Measurements from ENCODE around the gene BHLHE41. TPM values are rescaled to one million over a fixed set of nuclear protein-coding genes. Genes with fewer than 3 reads are reported as not detected.

The BHLHE41 gene
- total and polyA plus RNA-seq, 2 of the 4 experiments (the other 2 are of a cell fraction): 0.72 to 3.8 TPM

- no peaks in the 10 kb centered on the region for H4K20me1 ChIP-seq (ENCODE audit: insufficient read depth, low read length)
- no peak overlapping the region for H3K14ac ChIP-seq (replicated peaks; ENCODE audit: low read depth, low read length)
- H3K27me3 ChIP-seq (ENCODE audit: control insufficient read depth, insufficient read depth, low read length): peaks cover 27% of the 10 kb centered on the region
- 60% methylated on average over 1 of the region's 3 CpGs; no CpG with 5 or more reads in 1 of the 2 experiments for WGBS, 2 experiments (ENCODE audit: extremely low coverage in 2 of 2, insufficient read length in 1 of 2)
- H4K5ac ChIP-seq (ENCODE audit: low read depth, low read length): no peak overlapping the region
- no peak overlapping the region for H2BK120ac ChIP-seq (ENCODE audit: low read depth, low read length)
- POLR2A ChIA-PET (ENCODE audit: unreplicated experiment): interaction anchor here (0.6 kb wide), 1 partner anchor 485 kb away, joined by 5 read pairs; no protein-coding TSS in a partner anchor
- H3K27ac ChIP-seq (ENCODE audit: insufficient read depth, low read length): no peak overlapping the region
- no peaks in the 10 kb centered on the region; the same call in 1 of the 2 replicates for H3K9me3 ChIP-seq (ENCODE audit: control insufficient read depth, insufficient read depth, low read length)
- in situ Hi-C loops (cut with MboI; ENCODE audit: low sequenced_read_pairs) (no loop called here), intact Hi-C loops (cut with micrococcal nuclease) (no loop called here), dilution Hi-C loops (cut with HindIII; ENCODE audit: low sequenced_read_pairs, unreplicated experiment) (no loop called here)
- H3K79me1 ChIP-seq (ENCODE audit: low read depth in 1 of 2, low read length in 2 of 2): no peaks in the 10 kb centered on the region
- DNase-seq (no peak), ATAC-seq (ENCODE audit: low read depth) (no peak)
- no peak overlapping the region for H3K18ac ChIP-seq (ENCODE audit: low read depth, low read length)
- no peaks in the 10 kb centered on the region for H3K36me3 ChIP-seq (ENCODE audit: control insufficient read depth, insufficient read depth, low read length)
- no peak overlapping the region for H2BK20ac ChIP-seq (ENCODE audit: low read depth, low read length)
- H3K9ac ChIP-seq (ENCODE audit: low read depth, low read length): no peak overlapping the region
- no peak for TF ChIP-seq CHD1 (IDR thresholded peaks at IDR 0.05; ENCODE audit: low read depth, low read length)
- no peak for TF ChIP-seq FOS (IDR thresholded peaks at IDR 0.05; ENCODE audit: low read depth, low read length)
- no peak for TF ChIP-seq POLR2A (IDR thresholded peaks at IDR 0.05; ENCODE audit: low read depth, low read length)
- TF ChIP-seq BHLHE40 (IDR thresholded peaks at IDR 0.05; ENCODE audit: low read depth, low read length): no peak
- no peak for TF ChIP-seq MAFK (IDR thresholded peaks at IDR 0.05; ENCODE audit: low read depth, low read length)
- no peak for TF ChIP-seq MXI1 (IDR thresholded peaks at IDR 0.05; ENCODE audit: borderline replicate concordance, low read depth, low read length)
- no peak for TF ChIP-seq CEBPB (IDR thresholded peaks at IDR 0.05; ENCODE audit: low read depth, low read length)
- TF ChIP-seq RAD21 (IDR thresholded peaks at IDR 0.05; ENCODE audit: low read length): no peak
- TF ChIP-seq, protein P1, sequence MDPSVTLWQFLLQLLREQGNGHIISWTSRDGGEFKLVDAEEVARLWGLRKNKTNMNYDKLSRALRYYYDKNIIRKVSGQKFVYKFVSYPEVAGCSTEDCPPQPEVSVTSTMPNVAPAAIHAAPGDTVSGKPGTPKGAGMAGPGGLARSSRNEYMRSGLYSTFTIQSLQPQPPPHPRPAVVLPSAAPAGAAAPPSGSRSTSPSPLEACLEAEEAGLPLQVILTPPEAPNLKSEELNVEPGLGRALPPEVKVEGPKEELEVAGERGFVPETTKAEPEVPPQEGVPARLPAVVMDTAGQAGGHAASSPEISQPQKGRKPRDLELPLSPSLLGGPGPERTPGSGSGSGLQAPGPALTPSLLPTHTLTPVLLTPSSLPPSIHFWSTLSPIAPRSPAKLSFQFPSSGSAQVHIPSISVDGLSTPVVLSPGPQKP (IDR thresholded peaks at IDR 0.05; ENCODE audit: borderline replicate concordance, low read depth, low read length): no peak
- TF ChIP-seq, protein P2, sequence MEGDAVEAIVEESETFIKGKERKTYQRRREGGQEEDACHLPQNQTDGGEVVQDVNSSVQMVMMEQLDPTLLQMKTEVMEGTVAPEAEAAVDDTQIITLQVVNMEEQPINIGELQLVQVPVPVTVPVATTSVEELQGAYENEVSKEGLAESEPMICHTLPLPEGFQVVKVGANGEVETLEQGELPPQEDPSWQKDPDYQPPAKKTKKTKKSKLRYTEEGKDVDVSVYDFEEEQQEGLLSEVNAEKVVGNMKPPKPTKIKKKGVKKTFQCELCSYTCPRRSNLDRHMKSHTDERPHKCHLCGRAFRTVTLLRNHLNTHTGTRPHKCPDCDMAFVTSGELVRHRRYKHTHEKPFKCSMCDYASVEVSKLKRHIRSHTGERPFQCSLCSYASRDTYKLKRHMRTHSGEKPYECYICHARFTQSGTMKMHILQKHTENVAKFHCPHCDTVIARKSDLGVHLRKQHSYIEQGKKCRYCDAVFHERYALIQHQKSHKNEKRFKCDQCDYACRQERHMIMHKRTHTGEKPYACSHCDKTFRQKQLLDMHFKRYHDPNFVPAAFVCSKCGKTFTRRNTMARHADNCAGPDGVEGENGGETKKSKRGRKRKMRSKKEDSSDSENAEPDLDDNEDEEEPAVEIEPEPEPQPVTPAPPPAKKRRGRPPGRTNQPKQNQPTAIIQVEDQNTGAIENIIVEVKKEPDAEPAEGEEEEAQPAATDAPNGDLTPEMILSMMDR (conservative IDR thresholded peaks at IDR 0.05; ENCODE audit: low read depth, low read length): no peak
- no peak for TF ChIP-seq MAZ (IDR thresholded peaks at IDR 0.05; ENCODE audit: borderline replicate concordance, low read depth, low read length)
- no peak for TF ChIP-seq RCOR1 (IDR thresholded peaks at IDR 0.05; ENCODE audit: insufficient replicate concordance, low read length)
- no peak for TF ChIP-seq SMC3 (IDR thresholded peaks at IDR 0.05; ENCODE audit: low read depth, low read length)
- TF ChIP-seq RFX5 (IDR thresholded peaks at IDR 0.05; ENCODE audit: low read depth, low read length): no peak
- no peak for TF ChIP-seq NFE2L2 (IDR thresholded peaks at IDR 0.05; ENCODE audit: low read depth, low read length)
- no peaks in the 10 kb centered on the region for H3K4me1 ChIP-seq (ENCODE audit: control insufficient read depth, insufficient read depth, low read length)
- CTCF ChIA-PET: no interaction called here
- H2AK5ac ChIP-seq (ENCODE audit: low read depth, low read length): no peak overlapping the region
- no peak overlapping the region for H2BK5ac ChIP-seq (ENCODE audit: low read depth, low read length, poor library complexity, severe bottlenecking)
- H3K56ac ChIP-seq (ENCODE audit: extremely low read depth, insufficient read depth, low read length): no peak overlapping the region
- no peak overlapping the region for H2AK9ac ChIP-seq (replicated peaks; ENCODE audit: low read depth, low read length, poor library complexity)
- no peak overlapping the region for H3K4ac ChIP-seq (ENCODE audit: low read depth, low read length)
- no peak overlapping the region for H2AFZ ChIP-seq (replicated peaks; ENCODE audit: low read length, poor library complexity)
- no peaks in the 10 kb centered on the region for H3K9me1 ChIP-seq (ENCODE audit: insufficient read depth, low read length)
- H3K4me3 ChIP-seq (ENCODE audit: insufficient read depth, low read depth, low read length): no peak overlapping the region
- no TSS peak for BruUV-seq (replicated peaks)
- H2BK15ac ChIP-seq (ENCODE audit: low read depth, low read length): no peak overlapping the region
- no peak overlapping the region for H3K23ac ChIP-seq (ENCODE audit: low read depth, low read length)
- no peak overlapping the region for H4K8ac ChIP-seq (ENCODE audit: low read depth in 2 of 2, low read length in 2 of 2)
- no peak overlapping the region for H4K91ac ChIP-seq (ENCODE audit: insufficient read depth, low read depth, low read length)
- no peak overlapping the region for H3K4me2 ChIP-seq (ENCODE audit: low read depth, low read length)
These were observed 39.3 kb upstream of the BHLHE41 start for GRCh38 chr12:26164118-26164517.
